Esophagus (tissue), 2 donors: ENCODE data around the gene CTNNA2. TPM values are rescaled to one million over a fixed set of nuclear protein-coding genes. Genes with fewer than 3 reads are reported as not detected.

Source experiments
- H3K27ac ChIP-seq, 2 donors: one replicate each; pipeline ENCODE4 v1.5.1; 2013; ENCODE audit warnings: low read depth in 2 of 2, mild to moderate bottlenecking in 2 of 2, inconsistent platforms in 1 of 2, low read length in 1 of 2, moderate library complexity in 1 of 2
- H3K27me3 ChIP-seq, 2 donors: one replicate each; pipeline ENCODE4 v1.6.1; 2013; ENCODE audit warnings: low read length in 2 of 2, control low read depth in 1 of 2, mild to moderate bottlenecking in 1 of 2; ENCODE audit not compliant: insufficient read depth in 2 of 2, control insufficient read depth in 1 of 2
- H3K36me3 ChIP-seq, 2 donors: one replicate each; pipeline ENCODE4 v1.6.1; 2013; ENCODE audit warnings: low read length in 1 of 2; ENCODE audit not compliant: control insufficient read depth in 2 of 2, insufficient read depth in 2 of 2
- H3K4me1 ChIP-seq, 2 donors: one replicate each; pipeline ENCODE4 v1.6.1; 2013; ENCODE audit warnings: low read length in 1 of 2; ENCODE audit not compliant: control insufficient read depth in 2 of 2, insufficient read depth in 2 of 2
- H3K4me3 ChIP-seq, 2 donors: one replicate each; pipeline ENCODE4 v1.5.1; 2013; ENCODE audit warnings: low read length in 2 of 2, mild to moderate bottlenecking in 2 of 2, low read depth in 1 of 2, moderate library complexity in 1 of 2
- H3K9me3 ChIP-seq, 2 donors: one replicate each; pipeline ENCODE4 v1.6.1; 2013; ENCODE audit warnings: mild to moderate bottlenecking in 2 of 2, low read depth in 1 of 2, low read length in 1 of 2, moderate library complexity in 1 of 2; ENCODE audit not compliant: control insufficient read depth in 2 of 2, insufficient read depth in 1 of 2
- WGBS, 2 donors: extraction: QIAGEN DNeasy Blood & Tissue Kit; methylation state at CpG; one replicate each; pipeline ENCODE4 v1.1.7; 2013; 5-methylcytosine and 5-hydroxymethylcytosine counted together
- polyA plus RNA-seq, 2 donors: library from polyadenylated mRNA; stranded (reverse); fragments of 200-250 nt; gene quantifications; one replicate each; pipeline ENCODE4 v1.2.3, GENCODE V29; 2013
- donor health status: healthy with polysubstance abuse.
- donor health status: Bipolar disorder and iron deficiency.

The CTNNA2 gene
- polyA plus RNA-seq, 2 donors: 0.02 TPM; not detected in 1

GRCh38 chr2:80149991-80150390 lies 637.1 kb downstream of the CTNNA2 start:
- Histone ChIP-seq H3K36me3 (no peaks in the 10 kb centered on the region), H3K4me3 (no peak overlapping the region), H3K4me1 (no peaks in the 10 kb centered on the region), H3K27me3 (no peaks in the 10 kb centered on the region), H3K27ac (no peak overlapping the region), H3K9me3 (peaks cover 0 to 7% of the 10 kb centered on the region in 2 donors)
- 70 to 80% methylated on average over 1 of the region's 1 CpG for WGBS, 2 donors

- Histone ChIP-seq H3K27ac (no peak overlapping the region), H3K27me3 (no peaks in the 10 kb centered on the region), H3K4me1 (no peaks in the 10 kb centered on the region), H3K36me3 (no peaks in the 10 kb centered on the region), H3K9me3 (peaks cover 0 to 7% of the 10 kb centered on the region in 2 donors), H3K4me3 (no peak overlapping the region)
Observed at GRCh38 chr2:80151248-80151647, 638.4 kb downstream of the CTNNA2 start.

GRCh38 chr2:80151651-80152050 lies 638.8 kb downstream of the CTNNA2 start:
- Histone ChIP-seq H3K27ac (no peak overlapping the region), H3K4me3 (no peak overlapping the region), H3K36me3 (no peaks in the 10 kb centered on the region), H3K9me3 (peaks cover 0 to 7% of the 10 kb centered on the region in 2 donors), H3K27me3 (no peaks in the 10 kb centered on the region), H3K4me1 (no peaks in the 10 kb centered on the region)
- WGBS, 2 donors: 88% methylated on average over 3 of the region's 3 CpGs

DNA sequence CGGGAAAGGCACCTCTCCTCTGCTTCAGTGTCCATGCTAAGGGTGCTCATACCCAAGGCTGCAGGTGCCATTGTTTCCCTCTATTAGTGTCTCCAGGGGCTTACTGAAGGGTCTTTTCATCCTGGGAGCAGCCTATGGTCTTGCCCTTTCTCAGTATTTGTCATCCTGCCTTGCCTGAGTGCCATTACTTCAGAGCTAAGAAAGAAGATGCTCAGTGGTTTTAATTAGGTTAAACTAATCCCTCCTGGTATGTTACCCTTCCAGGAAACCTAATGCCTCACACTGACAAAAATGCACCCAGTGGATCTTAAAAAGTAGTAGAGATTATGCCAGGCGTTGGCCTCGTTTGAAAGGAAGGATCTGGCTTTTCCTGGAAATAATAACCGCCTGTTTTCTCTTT lies 640.3 kb downstream of the CTNNA2 start:
- Histone ChIP-seq H3K4me1 (no peaks in the 10 kb centered on the region), H3K27ac (no peak overlapping the region), H3K9me3 (peaks cover 0 to 7% of the 10 kb centered on the region in 2 donors), H3K27me3 (no peaks in the 10 kb centered on the region), H3K36me3 (no peaks in the 10 kb centered on the region), H3K4me3 (no peak overlapping the region)
- 73 to 80% methylated on average over 4 of the region's 4 CpGs for WGBS, 2 donors

DNA sequence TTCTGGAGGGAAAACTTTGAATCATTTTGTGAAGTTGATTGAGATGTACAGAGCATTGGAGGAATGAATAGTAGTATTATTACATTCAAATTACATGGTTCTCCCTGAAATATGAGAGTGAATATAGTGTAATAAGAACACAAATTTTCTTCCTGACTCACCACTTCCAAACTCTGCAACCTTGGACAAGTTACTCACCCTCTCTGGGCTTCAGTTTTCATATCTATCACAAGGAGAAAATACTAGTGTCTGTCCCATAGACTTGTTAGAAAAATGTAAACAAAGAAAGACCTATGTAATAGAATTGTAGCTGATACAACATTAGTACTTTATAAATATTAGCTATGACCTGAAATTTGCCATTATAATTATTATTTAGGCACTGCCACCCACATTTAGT lies 640.9 kb downstream of the CTNNA2 start:
- no peaks in the 10 kb centered on the region for H3K36me3 ChIP-seq
- no peak overlapping the region for H3K4me3 ChIP-seq
- peaks cover 0 to 7% of the 10 kb centered on the region in 2 donors for H3K9me3 ChIP-seq
- H3K27ac ChIP-seq: no peak overlapping the region
- H3K27me3 ChIP-seq: no peaks in the 10 kb centered on the region
- H3K4me1 ChIP-seq: no peaks in the 10 kb centered on the region

DNA sequence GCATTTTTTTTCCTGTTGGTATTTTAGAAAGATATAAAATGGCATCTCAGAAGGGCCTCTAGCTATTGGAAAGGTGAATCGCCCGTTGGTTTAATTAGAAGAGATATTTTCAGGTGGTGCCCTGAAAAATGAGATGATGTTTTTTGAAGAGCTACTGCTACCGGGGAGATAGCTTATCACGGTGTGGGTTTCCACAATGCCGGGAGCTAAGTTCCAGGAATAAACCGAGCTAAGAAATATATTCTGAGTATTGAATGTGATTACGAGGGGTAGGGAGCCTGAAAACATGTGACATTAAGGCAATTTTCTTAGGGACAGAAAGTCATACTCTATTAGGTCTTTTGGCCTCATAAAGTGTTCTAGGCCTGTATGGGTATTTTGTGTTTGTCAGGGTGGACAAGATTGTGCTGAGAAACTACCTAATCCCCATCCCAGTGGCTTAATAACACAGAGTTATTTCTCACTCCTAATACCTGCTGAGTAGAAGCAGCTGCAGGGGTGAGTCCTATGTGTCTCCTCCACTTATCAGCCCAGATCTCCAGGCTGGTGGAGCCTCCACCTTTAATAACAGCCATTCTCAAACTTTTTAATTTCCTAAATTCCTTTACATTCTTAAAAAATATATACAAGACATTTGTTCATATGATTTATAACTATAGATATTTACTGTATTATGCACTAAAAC lies 641.5 kb downstream of the CTNNA2 start:
- no peaks in the 10 kb centered on the region for H3K27me3 ChIP-seq
- peaks cover 0 to 7% of the 10 kb centered on the region in 2 donors for H3K9me3 ChIP-seq
- no peaks in the 10 kb centered on the region for H3K4me1 ChIP-seq
- WGBS, 2 donors: 87 to 94% methylated on average over 7 of the region's 7 CpGs
- H3K27ac ChIP-seq: no peak overlapping the region
- no peak overlapping the region for H3K4me3 ChIP-seq
- no peaks in the 10 kb centered on the region for H3K36me3 ChIP-seq

DNA sequence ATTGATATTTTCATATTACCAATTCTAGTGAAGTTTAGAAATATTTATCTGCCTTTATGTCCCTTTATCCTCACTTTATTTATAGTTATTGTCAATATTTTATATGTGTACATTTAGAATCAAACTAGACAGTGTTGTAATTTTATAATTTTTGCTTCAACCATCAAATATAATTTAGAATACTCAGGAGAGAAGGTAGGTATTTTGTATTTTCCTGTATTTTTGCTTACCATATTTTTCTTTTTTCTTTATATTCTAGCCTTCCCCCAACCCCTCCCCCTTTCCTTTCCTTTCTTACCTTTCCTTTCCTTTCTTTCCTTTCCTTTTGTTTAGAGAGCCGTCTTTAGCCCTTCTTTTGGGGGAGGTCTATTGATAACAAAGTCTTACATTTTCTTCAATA lies 651.5 kb downstream of the CTNNA2 start:
- Histone ChIP-seq H3K36me3 (no peaks in the 10 kb centered on the region), H3K4me1 (no peaks in the 10 kb centered on the region), H3K4me3 (no peak overlapping the region), H3K27ac (no peak overlapping the region), H3K27me3 (no peaks in the 10 kb centered on the region), H3K9me3 (peaks cover 0 to 7% of the 10 kb centered on the region in 2 donors)
- 39 to 58% methylated on average over 1 of the region's 1 CpG for WGBS, 2 donors

DNA sequence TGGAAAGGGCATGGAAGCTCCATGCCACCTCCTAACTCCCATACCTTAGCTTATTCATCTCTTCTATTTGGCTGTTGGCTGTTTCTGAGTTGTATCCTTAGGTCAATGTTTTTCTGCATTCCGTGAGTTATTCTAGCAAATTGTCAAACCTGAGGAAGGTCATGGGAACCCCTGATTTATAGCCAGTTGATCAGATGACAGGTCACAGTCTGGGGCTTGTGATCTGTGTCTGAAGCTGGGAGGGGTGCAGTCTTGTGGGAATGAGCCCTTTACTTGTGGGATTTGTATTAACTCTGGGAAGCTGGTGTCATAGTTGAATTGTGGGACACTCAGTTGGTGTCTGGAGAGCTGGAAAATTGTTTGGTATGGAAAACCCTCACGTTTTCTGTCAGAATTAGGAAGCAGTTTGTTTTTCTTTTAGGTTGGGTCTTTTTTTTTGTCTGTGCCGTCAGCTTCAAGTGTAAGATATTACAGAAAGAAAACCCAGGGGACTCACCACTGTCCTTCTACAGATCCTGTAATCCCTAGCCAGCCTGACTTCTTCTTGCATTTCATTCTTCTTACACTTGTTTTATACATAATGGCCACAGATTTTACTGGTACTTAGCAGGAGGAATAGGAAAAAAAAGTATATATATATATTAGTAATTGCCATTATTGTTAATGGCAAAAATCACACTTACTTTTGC lies 653.8 kb downstream of the CTNNA2 start:
- no peak overlapping the region for H3K4me3 ChIP-seq
- no peak overlapping the region for H3K27ac ChIP-seq
- WGBS, 2 donors: 50 to 60% methylated on average over 3 of the region's 3 CpGs
- no peaks in the 10 kb centered on the region for H3K27me3 ChIP-seq
- peaks cover 0 to 7% of the 10 kb centered on the region in 2 donors for H3K9me3 ChIP-seq
- H3K36me3 ChIP-seq: no peaks in the 10 kb centered on the region
- H3K4me1 ChIP-seq: no peaks in the 10 kb centered on the region

GRCh38 chr2:80167284-80167808 lies 654.5 kb downstream of the CTNNA2 start:
- peaks cover 0 to 7% of the 10 kb centered on the region in 2 donors for H3K9me3 ChIP-seq
- H3K27me3 ChIP-seq: no peaks in the 10 kb centered on the region
- no peaks in the 10 kb centered on the region for H3K36me3 ChIP-seq
- no peak overlapping the region for H3K4me3 ChIP-seq
- H3K4me1 ChIP-seq: no peaks in the 10 kb centered on the region
- 40 to 60% methylated on average over 1 of the region's 1 CpG for WGBS, 2 donors
- no peak overlapping the region for H3K27ac ChIP-seq

DNA sequence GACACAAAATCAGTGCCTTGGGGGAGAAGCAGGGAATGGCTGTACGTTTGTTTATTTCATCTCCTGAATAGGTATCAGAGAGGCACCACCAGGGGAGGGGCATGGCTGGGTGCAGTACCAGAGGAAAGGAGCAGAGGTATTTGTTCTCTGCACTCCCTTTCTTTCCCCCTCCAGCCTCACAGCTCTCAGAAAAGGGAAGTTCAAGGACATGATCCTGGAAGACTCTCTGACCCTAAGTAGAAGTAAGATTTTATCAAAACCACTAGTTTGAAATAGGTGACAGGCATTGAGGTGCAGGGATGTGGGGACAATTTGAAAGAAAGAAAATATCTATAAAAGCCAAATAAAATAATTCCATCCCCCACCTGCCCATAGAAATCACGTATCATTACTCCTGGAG lies 655.2 kb downstream of the CTNNA2 start:
- H3K9me3 ChIP-seq: peaks cover 0 to 7% of the 10 kb centered on the region in 2 donors
- no peaks in the 10 kb centered on the region for H3K36me3 ChIP-seq
- H3K27me3 ChIP-seq: no peaks in the 10 kb centered on the region
- no peak overlapping the region for H3K27ac ChIP-seq
- no peak overlapping the region for H3K4me3 ChIP-seq
- 26 to 39% methylated on average over 2 of the region's 2 CpGs for WGBS, 2 donors
- no peaks in the 10 kb centered on the region for H3K4me1 ChIP-seq
